HG03060 (cell line): ENCODE measurements around the gene UBE3A.
"Not testable (repeated sequence)": the region's sequence is repeated elsewhere in the genome, so short reads cannot be mapped to it uniquely, and the experiment has no call there.

Experiments
- ATAC-seq: cut with Tn5 transposase; IDR thresholded peaks from one replicate; pipeline ENCODE4 v1.9.1; 2021; ENCODE audit warnings: low read depth, moderate number of reproducible peaks; ENCODE audit not compliant: unreplicated experiment

UBE3A gene

GRCh38 chr15:25439369-25439836, 579 bp upstream of the UBE3A start:
- peak; percentile 5 for ATAC-seq

DNA sequence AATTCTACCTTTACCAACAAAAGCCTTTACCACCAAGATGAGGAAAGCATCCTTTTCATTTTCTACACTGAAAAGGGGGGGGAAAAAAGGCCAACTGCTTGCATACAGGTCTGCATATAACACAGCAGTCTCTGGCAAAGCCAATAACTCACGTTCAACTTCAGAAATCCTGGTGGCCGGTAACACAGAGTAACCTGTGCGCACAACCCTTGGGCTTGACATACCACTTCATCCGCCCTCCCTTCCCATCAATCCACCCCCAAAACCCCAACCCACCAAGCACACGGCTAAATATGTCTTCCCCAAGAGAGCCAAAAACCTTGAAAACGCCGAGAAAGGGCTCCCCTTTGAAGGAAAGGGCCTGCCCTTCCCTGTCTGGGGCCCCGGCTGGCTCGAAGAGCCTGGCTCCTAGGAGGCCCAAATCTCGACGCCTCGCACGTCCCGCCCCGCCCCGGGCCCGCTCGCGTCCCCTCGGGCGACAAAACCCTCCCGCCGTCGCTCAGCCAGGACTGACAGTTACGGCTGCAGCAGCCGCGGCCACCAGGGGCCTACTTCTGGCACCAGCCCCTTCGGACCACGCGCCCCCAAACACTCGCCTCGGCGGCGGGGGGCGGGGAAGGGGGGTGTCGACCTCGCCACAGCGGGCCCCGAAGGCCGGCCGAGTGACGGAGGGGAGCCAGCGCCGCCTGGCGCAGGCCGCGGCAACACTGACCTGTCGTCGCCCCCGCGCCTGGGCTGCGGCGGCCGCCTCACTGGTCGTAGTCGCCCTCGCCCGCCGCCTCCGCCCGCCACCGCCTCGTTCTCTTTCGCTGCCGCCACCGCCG, 835 bp downstream of the UBE3A start:
- ATAC-seq = peak; percentile 26

DNA sequence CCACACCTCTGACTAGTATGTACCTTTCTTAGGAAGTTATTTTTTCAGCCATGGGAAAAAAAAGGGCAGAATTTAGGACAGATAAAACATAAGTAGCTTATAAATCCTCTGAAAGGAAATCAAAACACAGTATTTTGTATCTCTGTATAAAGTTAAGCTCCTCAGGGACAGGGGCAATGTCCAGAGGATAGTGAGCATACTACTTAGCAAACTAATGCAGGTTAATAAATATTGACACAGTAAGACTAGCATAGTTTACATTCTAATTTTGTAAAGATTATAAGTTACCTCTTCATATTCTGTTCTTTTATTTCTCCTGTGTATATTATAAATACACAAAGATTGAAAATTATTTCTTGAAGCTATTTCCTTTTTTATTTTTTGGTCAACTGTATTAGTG, 2.1 kb downstream of the UBE3A start:
- no peak for ATAC-seq

GRCh38 chr15:25435474-25436243, 3.2 kb downstream of the UBE3A start:
- no peak for ATAC-seq

DNA sequence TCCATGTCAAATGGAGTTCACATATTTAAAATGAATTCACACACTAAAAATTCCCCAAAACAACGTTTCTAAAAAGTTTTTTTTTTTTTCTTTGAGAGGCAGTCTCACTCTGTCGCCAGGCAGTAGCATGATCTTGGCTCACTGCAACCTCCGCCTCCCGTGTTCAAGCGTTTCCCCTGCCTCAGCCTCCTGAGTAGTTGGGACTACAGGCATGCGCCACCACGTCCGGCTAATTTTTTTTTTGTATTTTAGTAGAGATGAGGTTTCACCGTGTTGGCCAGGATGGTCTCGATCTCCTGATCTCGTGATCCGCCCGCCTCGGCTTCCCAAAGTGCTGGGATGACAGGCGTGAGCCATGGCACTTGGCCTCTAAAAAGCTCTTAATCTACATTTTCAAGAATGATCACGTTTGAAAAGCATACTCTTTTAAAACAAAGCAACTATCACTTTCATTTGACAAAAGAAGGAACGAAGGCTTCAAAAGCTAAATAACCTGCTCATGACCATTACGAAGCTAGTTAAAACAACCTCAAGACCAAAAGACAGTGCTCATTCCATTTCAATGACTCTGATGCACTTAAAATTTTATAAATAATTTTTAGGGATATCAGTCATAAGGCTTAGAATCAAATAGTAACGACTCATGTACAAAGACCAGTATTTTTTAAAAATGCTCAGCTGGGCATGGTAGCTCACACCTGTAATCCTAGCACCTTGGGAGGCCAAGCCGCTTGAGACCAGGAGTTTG, 5.5 kb downstream of the UBE3A start:
- no peak for ATAC-seq

DNA sequence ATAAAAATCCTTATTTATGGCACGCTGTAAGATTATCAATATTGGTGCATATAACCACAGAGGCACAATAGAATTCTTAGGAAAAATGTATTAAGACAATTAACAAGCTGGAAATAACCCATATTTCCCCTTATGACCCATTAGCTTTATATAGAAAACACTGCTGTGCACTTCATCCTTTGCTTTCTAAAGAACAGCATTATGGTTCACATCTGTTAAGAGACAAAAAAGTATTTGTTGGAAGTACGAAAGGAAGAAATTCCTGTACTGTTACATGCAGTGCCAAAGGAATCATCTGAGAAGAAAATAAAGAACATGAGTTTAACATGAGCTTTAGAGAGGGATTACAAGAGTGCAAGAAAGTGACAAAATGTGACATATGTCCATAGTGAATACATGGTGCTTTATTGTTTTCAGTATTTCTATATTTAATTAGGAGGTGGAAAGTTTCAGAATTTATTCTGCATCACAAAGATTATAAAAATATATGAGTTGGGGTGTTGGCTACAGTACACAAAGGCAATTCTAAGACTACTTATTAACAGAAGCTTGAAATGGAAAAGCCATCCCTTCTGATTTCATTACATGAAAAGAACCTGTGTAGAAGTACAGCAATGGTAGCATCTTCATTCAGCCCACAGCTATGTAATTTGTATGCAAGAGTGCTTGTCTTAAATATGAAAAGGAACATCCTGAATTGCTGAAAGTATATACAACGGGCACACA, 6.8 kb downstream of the UBE3A start:
- ATAC-seq = no peak

- ATAC-seq = no peak
Measured at GRCh38 chr15:25427861-25428260, 11.0 kb downstream of the UBE3A start.

DNA sequence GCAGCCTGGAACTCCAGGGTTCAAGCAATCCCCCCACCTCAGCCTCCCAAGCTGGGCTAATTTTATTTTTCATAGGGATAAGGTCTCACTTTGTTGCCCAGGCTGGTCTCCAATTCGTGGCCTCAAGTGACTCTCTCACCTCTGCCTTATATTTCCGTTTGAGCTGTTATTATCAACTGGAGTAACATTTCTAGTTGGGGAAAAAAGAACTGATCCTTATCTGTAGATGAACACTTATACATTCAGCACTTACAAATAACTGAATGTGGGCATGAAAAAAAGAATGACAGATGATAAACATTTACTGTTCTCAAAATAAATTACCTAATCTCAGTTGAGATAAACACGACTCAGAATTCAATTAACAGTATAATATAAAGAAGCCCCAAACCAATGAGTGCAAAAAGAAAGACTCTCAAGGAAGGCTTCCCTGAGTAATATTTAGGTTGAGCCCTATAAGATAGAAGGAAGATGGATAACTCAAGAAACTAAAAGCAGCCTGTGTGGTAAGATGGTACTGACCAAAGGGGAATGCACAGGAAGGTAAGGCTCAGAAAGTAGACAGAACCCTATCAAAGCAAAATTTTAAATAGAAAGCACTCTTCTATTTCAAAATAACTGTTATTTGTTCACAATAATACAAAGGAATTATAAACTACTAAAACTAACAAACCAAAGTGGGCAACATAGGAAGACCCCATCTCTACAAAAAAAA, 11.8 kb downstream of the UBE3A start:
- ATAC-seq = no peak

DNA sequence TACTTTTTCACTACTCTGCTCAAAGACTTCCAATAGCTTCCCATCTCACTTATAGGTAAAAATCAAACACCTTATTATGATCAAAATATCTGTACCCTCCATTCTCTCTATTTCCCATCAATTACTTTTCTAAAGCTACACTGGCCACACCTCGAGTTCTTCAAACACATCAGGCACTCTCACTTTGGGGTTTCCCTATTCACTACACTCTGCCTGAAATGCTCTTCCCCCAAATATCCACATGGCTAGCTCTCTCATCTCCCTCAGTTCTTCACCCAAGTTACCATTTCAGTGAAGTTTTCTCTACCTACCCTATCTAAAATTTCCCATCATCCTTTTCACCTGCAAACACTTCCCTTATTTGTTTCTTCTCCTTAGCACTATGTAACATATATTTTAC, 14.8 kb downstream of the UBE3A start:
- ATAC-seq = no peak

- no peak for ATAC-seq
Measured at GRCh38 chr15:25422021-25422420, 16.8 kb downstream of the UBE3A start.

- no peak for ATAC-seq
Measured at GRCh38 chr15:25418202-25418601, 20.6 kb downstream of the UBE3A start.

DNA sequence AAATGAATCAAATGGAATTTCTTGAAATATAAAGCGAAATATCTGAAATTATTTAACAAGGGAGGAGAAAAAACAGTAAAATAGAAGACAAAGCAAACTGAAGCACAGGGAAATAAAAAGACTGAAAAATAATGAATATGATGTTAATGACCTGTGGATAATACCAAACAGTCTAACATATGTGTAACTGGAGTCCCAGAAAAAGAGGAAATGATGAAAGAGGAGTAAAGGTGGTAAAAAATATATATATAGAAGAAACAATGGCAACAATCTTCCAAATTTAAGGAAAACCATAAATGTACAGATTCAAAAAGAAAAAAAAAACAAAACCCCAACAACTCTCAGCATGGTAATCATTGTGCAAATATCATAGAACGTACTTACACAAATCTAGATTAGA, 21.2 kb downstream of the UBE3A start:
- ATAC-seq = no peak

GRCh38 chr15:25416693-25417092, 22.1 kb downstream of the UBE3A start:
- ATAC-seq = no peak

DNA sequence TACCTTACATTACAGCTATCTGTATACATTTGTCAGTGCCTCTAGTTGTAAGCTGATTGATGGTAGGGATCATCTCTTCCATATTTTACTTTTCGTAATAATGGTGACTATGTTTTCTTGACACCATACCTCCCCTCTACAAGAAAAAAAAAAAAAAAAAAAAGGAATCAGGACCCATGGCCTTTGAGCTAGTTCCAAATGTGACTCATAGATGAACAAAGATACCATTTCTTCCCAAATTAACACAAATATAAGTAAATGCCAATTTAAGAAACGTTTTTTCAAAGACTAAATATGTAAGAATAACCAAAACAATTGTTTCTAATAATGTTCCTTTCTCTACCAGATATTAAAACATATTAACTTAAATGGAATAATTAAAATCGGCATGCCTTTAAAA, 23.1 kb downstream of the UBE3A start:
- no peak for ATAC-seq

- ATAC-seq = no peak
Measured at GRCh38 chr15:25415217-25415616, 23.6 kb downstream of the UBE3A start.

- no peak for ATAC-seq
Measured at GRCh38 chr15:25410649-25411048, 28.2 kb downstream of the UBE3A start.

GRCh38 chr15:25409731-25410130, 29.1 kb downstream of the UBE3A start:
- not testable (repeated sequence) for ATAC-seq

DNA sequence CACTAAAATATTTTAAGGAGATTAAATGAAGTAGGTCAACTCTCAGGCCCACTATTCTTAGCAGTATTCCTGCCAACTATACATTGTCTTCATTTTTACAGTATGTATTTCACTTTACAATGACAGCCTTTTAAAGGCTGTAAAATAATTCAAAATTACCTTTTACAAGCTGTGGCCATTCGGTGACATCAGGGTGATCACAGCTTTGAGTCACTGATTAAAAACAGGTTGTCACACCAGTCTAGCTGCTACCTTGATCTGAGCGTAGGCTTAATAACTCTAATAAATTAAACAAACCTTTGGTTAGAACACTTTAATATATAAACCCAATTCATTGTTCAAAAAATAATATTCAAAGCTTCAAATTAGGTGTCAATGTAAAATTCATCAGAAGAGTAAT, 29.9 kb downstream of the UBE3A start:
- no peak for ATAC-seq

- ATAC-seq = no peak
Measured at GRCh38 chr15:25408428-25408827, 30.4 kb downstream of the UBE3A start.

DNA sequence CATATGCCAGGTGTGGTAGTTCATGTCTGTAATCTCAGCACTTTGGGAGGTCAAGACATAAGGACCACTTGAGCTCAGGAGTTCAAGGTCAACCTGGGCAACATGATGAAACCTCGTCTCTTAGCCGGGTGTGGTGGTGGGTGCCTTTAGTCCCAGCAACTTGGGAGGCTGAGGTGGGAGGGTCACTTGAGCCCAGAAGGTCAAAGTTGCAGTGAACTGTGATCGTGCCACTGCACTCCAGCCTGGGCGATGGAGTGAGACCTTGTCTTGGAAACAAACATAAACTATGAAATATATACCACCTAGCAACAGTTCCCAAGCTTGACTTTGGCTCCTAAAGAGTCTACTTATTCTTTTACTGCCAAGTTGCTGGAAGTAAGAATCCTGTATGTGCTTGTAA, 30.9 kb downstream of the UBE3A start:
- ATAC-seq = no peak
